Sigmoid colon (tissue), 7 donors: ENCODE measurements around the gene SLC36A4. TPM values are rescaled to one million over a fixed set of nuclear protein-coding genes. Genes with fewer than 3 reads are reported as not detected.

ENCODE experiments used
- DNase-seq: peaks from one replicate; pipeline ENCODE4 v3.0.0-alpha.2; 2019
- H3K27ac ChIP-seq, 4 donors: fragments of 200-600 bp; sonication (generic); one replicate each; pipeline ENCODE4 v1.5.1; 2016 to 2019; ENCODE audit warnings: mild to moderate bottlenecking in 1 of 4
- H3K27me3 ChIP-seq, 3 donors: fragments of 200-600 bp; sonication (generic); one replicate each; pipeline ENCODE4 v1.5.1; 2019; ENCODE audit warnings: mild to moderate bottlenecking in 1 of 3
- H3K36me3 ChIP-seq, 4 donors: fragments of 200-600 bp; sonication (generic); one replicate each; pipeline ENCODE4 v1.5.1; 2016 to 2019
- H3K4me1 ChIP-seq, 4 donors: fragments of 200-600 bp; sonication (generic); one replicate each; pipeline ENCODE4 v1.5.1; 2017 to 2019
- H3K4me3 ChIP-seq, 4 donors: fragments of 200-600 bp; sonication (generic); one replicate each; pipeline ENCODE4 v1.5.1; 2017 to 2019; ENCODE audit warnings: mild to moderate bottlenecking in 2 of 4, moderate library complexity in 1 of 4
- H3K9me3 ChIP-seq, 4 donors: fragments of 200-600 bp in 3 of 4; sonication (generic) in 3 of 4; one replicate each; pipeline versions ENCODE4 v1.5.1 to v1.6.1; 2013 to 2019
- EP300 ChIP-seq, 4 donors: sonication (generic); formaldehyde crosslinking; IDR thresholded peaks; one replicate each; pipeline ENCODE4 v1.6.1; 2017; ENCODE audit warnings: antibody characterized with exemption in 4 of 4
- POLR2A ChIP-seq, 2 donors: fragments of 450-650 bp; IDR thresholded peaks; one replicate each; pipeline ENCODE4 v1.6.1; 2016; ENCODE audit warnings: antibody characterized with exemption in 2 of 2, mild to moderate bottlenecking in 2 of 2, moderate library complexity in 2 of 2
- POLR2AphosphoS5 ChIP-seq, 4 donors: sonication (generic); formaldehyde crosslinking; IDR thresholded peaks; one replicate each; pipeline ENCODE4 v1.6.1; 2017; ENCODE audit warnings: antibody characterized with exemption in 4 of 4
- WGBS, 2 donors: extraction: QIAGEN DNeasy Blood & Tissue Kit; methylation state at CpG; one replicate each; pipeline ENCODE4 v1.1.7; 2013; 5-methylcytosine and 5-hydroxymethylcytosine counted together
- intact Hi-C: fragments of 100-400 bp; cut with DNase I; formaldehyde crosslinking; loops from one replicate; pipeline ENCODE4 v1.15.1; 2023
- polyA plus RNA-seq, 3 donors: library from polyadenylated mRNA; stranded (reverse); fragments of 200-250 nt; gene quantifications; one replicate each; pipeline ENCODE4 v1.2.3, GENCODE V29; 2013
- total RNA-seq, 4 donors: library from RNA; depleted of rRNA; stranded (reverse); fragments of >200 nt; gene quantifications; one replicate each; pipeline ENCODE4 v1.1.0, GENCODE V29; 2016
- TF ChIP-seq, protein P1 (sequence below), 4 experiments: fragments of 450-650 bp in 3 of 4; fragments of 200-600 bp in 1 of 4; IDR thresholded peaks; one replicate each; pipeline ENCODE4 v1.5.1; 2016 to 2019; ENCODE audit warnings: antibody characterized with exemption in 4 of 4, mild to moderate bottlenecking in 3 of 4, moderate library complexity in 2 of 4
- donor health status: healthy with polysubstance abuse.
- donor health status: Bipolar disorder and iron deficiency.
- donor health status: healthy.

The SLC36A4 gene
- total and polyA plus RNA-seq, 7 donors = 4.2 to 17.7 (median 14.6) TPM

DNA sequence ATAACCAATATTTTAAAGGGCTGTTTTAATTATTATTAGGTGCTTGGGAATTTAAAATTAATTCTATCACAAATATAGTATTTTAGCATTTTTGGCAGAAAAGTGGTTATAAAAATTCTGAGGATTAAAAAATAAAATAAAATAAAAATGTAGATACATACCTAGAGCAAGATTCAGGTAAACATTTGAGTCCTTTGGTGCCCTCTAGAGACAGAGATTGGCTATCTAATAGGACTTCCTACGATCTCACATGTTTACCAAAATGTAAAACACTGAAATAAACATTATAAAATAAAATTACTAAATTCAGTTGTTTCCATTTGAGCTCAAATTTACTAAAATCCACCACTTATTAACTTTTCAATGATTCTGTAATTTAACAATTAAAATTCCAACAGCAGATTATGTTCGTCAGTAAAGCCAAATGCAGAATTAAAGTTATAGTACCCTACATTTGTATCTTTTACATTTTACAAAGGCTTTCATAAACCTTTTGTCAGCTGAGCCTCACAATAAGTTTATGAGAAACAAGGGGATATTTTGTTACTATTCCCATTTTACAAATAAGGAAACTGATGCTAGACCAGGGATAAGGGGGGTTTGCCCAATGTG is 27.7 kb downstream of the SLC36A4 start:
- Histone ChIP-seq H3K9me3 (no peaks in the 10 kb centered on the region), H3K27me3 (no peaks in the 10 kb centered on the region), H3K4me1 (no peaks in the 10 kb centered on the region), H3K36me3 (peaks cover 0 to 17% (median 2%) of the 10 kb centered on the region in 4 donors), H3K27ac (no peak overlapping the region), H3K4me3 (no peak overlapping the region)
- intact Hi-C loops = no loop called here
- TF ChIP-seq, protein P1, sequence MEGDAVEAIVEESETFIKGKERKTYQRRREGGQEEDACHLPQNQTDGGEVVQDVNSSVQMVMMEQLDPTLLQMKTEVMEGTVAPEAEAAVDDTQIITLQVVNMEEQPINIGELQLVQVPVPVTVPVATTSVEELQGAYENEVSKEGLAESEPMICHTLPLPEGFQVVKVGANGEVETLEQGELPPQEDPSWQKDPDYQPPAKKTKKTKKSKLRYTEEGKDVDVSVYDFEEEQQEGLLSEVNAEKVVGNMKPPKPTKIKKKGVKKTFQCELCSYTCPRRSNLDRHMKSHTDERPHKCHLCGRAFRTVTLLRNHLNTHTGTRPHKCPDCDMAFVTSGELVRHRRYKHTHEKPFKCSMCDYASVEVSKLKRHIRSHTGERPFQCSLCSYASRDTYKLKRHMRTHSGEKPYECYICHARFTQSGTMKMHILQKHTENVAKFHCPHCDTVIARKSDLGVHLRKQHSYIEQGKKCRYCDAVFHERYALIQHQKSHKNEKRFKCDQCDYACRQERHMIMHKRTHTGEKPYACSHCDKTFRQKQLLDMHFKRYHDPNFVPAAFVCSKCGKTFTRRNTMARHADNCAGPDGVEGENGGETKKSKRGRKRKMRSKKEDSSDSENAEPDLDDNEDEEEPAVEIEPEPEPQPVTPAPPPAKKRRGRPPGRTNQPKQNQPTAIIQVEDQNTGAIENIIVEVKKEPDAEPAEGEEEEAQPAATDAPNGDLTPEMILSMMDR (IDR thresholded peaks at IDR 0.05) = peak in 1 of 4 experiments; percentile 17
- TF ChIP-seq EP300 (IDR thresholded peaks at IDR 0.05) = no peak
- no peak for TF ChIP-seq POLR2AphosphoS5 (IDR thresholded peaks at IDR 0.05)
- TF ChIP-seq POLR2A (IDR thresholded peaks at IDR 0.05) = no peak
- DNase-seq = no peak
- WGBS, 2 donors = 34 to 63% methylated on average over 2 of the region's 2 CpGs

DNA sequence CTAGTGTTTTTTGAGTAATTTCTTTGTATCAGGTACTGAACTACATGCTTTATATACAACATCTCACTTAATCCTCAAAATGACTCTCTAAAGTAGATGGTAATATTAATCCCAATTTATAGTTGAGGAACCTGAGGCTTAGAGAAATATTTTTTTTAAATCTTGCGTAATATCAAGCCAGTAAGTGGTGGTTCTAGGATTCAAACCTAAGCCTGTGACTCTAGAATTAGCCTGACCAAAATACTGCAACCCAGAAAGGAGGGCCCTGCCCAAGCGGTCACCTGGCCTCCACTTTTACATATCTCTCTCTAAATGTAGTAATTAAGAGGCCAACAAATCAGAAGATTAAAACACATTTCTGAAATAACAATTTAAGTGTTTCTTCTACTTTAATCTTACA is 28.6 kb downstream of the SLC36A4 start:
- no peak for DNase-seq
- Histone ChIP-seq H3K4me1 (no peaks in the 10 kb centered on the region), H3K36me3 (peaks cover 0 to 26% (median 7%) of the 10 kb centered on the region in 4 donors), H3K9me3 (no peaks in the 10 kb centered on the region), H3K27ac (no peak overlapping the region), H3K27me3 (no peaks in the 10 kb centered on the region), H3K4me3 (no peak overlapping the region)
- TF ChIP-seq EP300 (IDR thresholded peaks at IDR 0.05) (no peak), POLR2AphosphoS5 (IDR thresholded peaks at IDR 0.05) (no peak), POLR2A (IDR thresholded peaks at IDR 0.05) (no peak)
- TF ChIP-seq, protein P1 (IDR thresholded peaks at IDR 0.05) = no peak
- intact Hi-C loops = no loop called here
- 97% methylated on average over 2 of the region's 2 CpGs for WGBS, 2 donors

DNA sequence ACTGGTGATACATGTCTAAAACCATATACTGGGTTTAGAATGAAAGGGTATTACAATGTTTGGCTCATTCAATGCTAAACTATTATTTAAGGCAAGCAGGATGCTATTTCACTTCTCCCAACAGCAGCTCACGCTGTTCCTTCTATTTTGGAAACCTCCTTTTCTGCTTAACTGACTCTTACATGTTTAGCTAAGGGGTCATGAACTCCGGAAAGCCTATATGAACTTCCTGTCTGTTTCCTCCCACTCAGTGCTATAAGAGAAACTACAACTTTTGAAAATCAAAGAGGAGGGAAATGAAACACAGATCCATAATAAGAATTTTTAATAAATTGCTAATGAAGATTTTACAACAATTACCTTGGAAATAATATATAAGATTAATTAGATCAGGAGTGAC is 30.9 kb downstream of the SLC36A4 start:
- Histone ChIP-seq H3K27ac (no peak overlapping the region), H3K4me1 (no peaks in the 10 kb centered on the region), H3K27me3 (no peaks in the 10 kb centered on the region), H3K36me3 (peaks cover 0 to 49% (median 8%) of the 10 kb centered on the region in 4 donors), H3K9me3 (no peaks in the 10 kb centered on the region), H3K4me3 (no peak overlapping the region)
- intact Hi-C loops = no loop called here
- TF ChIP-seq POLR2AphosphoS5 (IDR thresholded peaks at IDR 0.05) (no peak), POLR2A (IDR thresholded peaks at IDR 0.05) (no peak), EP300 (IDR thresholded peaks at IDR 0.05) (no peak)
- TF ChIP-seq, protein P1 (IDR thresholded peaks at IDR 0.05) = no peak
- DNase-seq = no peak
- WGBS, 2 donors = 55 to 89% methylated on average over 2 of the region's 2 CpGs

DNA sequence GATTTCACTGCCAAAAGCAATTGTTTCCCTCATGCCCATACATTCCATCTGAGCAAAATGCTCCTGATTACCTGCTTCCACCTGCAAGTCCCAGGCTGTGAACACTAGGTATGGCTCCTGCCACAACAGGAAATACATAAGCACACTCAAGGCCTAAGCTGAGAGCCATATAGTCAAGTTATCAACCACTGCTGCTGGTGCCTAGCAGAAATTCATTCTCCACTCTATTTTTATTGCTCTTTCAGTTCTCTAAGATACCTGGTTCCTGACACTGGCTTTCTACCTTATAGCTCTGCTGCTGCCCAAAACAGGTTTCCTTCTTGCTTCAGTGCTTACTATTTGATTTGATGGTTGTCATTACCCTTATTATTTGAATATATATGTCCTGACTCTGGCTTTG is 31.6 kb downstream of the SLC36A4 start:
- intact Hi-C loops = no loop called here
- Histone ChIP-seq H3K4me3 (no peak overlapping the region), H3K27ac (no peak overlapping the region)

More for the DNA sequence above, 31.6 kb downstream of the SLC36A4 start:
- Histone ChIP-seq H3K9me3 (no peaks in the 10 kb centered on the region), H3K27me3 (no peaks in the 10 kb centered on the region), H3K36me3 (peaks cover 0 to 54% (median 8%) of the 10 kb centered on the region in 4 donors), H3K4me1 (no peaks in the 10 kb centered on the region)
- DNase-seq = no peak
- TF ChIP-seq POLR2A (IDR thresholded peaks at IDR 0.05) (no peak), EP300 (IDR thresholded peaks at IDR 0.05) (no peak), POLR2AphosphoS5 (IDR thresholded peaks at IDR 0.05) (no peak)
- TF ChIP-seq, protein P1 (IDR thresholded peaks at IDR 0.05) = no peak
